NCI-H2029 (cell line): ENCODE measurements around the gene VWA5B1.
"Not testable (repeated sequence)": the region's sequence is repeated elsewhere in the genome, so short reads cannot be mapped to it uniquely, and the experiment has no call there.

ENCODE experiments used
- DNase-seq: peaks from one replicate; lab custom pipeline; 2025; lab: John Stamatoyannopoulos, UW

Gene VWA5B1

GRCh38 chr1:20281801-20282200 is 8.9 kb upstream of the VWA5B1 start:
- DNase-seq, result no peak

GRCh38 chr1:20282533-20282932 is 8.1 kb upstream of the VWA5B1 start:
- no peak for DNase-seq

- DNase-seq, result no peak
Observed at GRCh38 chr1:20284046-20284445, 6.6 kb upstream of the VWA5B1 start.

- DNase-seq, result no peak
Observed at GRCh38 chr1:20284625-20285024, 6.0 kb upstream of the VWA5B1 start.

- DNase-seq, result no peak
Observed at GRCh38 chr1:20285510-20285909, 5.2 kb upstream of the VWA5B1 start.

GRCh38 chr1:20287696-20288095 is 3.0 kb upstream of the VWA5B1 start:
- DNase-seq, result not testable (repeated sequence)

- no peak for DNase-seq
Observed at GRCh38 chr1:20291645-20292084, 990 bp downstream of the VWA5B1 start.

- DNase-seq, result no peak
Observed at GRCh38 chr1:20298626-20299025, 8.0 kb downstream of the VWA5B1 start.

- DNase-seq, result no peak
Observed at GRCh38 chr1:20301463-20302107, 10.9 kb downstream of the VWA5B1 start.

GRCh38 chr1:20302108-20302471 is 11.4 kb downstream of the VWA5B1 start:
- DNase-seq, result no peak

- DNase-seq, result no peak
Observed at GRCh38 chr1:20307026-20307425, 16.4 kb downstream of the VWA5B1 start.

- no peak for DNase-seq
Observed at GRCh38 chr1:20308569-20308968, 17.9 kb downstream of the VWA5B1 start.

- no peak for DNase-seq
Observed at GRCh38 chr1:20311289-20311688, 20.6 kb downstream of the VWA5B1 start.

- no peak for DNase-seq
Observed at GRCh38 chr1:20312310-20312709, 21.6 kb downstream of the VWA5B1 start.

- no peak for DNase-seq
Observed at GRCh38 chr1:20312818-20313217, 22.1 kb downstream of the VWA5B1 start.

- DNase-seq, result no peak
Observed at GRCh38 chr1:20317471-20317870, 26.8 kb downstream of the VWA5B1 start.

GRCh38 chr1:20318521-20318920 is 27.8 kb downstream of the VWA5B1 start:
- no peak for DNase-seq

- no peak for DNase-seq
Observed at GRCh38 chr1:20318971-20319370, 28.3 kb downstream of the VWA5B1 start.

- DNase-seq, result no peak
Observed at GRCh38 chr1:20319456-20320220, 29.0 kb downstream of the VWA5B1 start.

- DNase-seq, result no peak
Observed at GRCh38 chr1:20320704-20321103, 30.0 kb downstream of the VWA5B1 start.

GRCh38 chr1:20321573-20321972 is 30.9 kb downstream of the VWA5B1 start:
- DNase-seq, result no peak

GRCh38 chr1:20322081-20322824 is 31.6 kb downstream of the VWA5B1 start:
- no peak for DNase-seq
